Measurements from ENCODE around the gene SMIM33.
"Not testable (repeated sequence)": the region's sequence is repeated elsewhere in the genome, so short reads cannot be mapped to it uniquely, and the experiment has no call there.

Gene SMIM33

DNA sequence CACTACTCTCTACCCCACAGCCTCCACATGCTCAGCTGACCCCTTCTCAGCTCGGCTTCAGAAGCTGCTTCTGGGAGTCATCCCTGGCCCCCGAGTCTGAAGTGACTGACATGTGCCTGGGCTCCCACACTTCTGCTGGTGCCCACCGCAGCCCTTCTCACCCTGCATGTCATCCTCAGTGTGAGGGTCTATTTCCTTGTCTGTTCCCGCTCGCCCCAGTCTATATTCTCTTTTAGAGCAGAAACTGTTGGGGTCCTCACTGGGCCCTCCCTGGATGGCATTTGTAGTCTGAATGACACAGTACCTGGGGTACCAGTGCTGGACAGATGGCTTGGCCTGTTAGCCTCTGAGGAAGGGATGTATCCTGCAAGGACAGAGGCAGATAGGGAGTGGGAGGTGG lies 13.6 kb upstream of the SMIM33 start:
- DNase-seq (ENCODE audit: low read depth) = no peak

DNA sequence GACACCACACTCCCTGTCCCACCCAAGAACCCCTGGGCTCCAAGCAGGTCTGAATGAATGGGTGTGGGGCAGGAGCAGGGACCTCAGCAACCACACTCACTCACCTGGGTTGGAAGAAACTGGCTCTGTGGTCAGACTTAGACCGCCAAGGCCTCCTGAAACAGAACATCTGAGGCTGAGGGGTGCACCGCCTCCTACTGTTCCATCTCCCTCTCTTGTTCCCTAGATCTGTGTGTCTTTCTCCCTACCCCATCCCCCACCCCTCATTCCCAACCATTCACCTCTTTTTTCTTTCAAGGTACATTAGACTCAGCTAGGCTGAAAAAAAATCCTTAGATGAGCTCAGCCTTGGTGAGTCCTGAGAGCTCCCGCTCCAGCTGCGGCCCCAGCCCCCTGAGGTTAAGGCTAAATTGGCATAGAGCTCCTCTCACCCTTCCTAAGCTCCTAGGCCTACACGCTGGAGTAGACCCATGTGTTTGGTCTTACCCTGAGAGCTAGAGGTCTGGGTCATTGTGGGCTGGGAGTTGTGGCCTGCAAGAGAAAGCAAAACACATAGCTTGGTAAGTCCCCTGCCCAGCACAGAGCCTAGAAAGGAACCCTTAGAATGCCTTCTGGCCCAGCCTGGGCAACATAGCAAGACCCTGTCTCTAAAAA lies 13.0 kb upstream of the SMIM33 start:
- no peak for DNase-seq (ENCODE audit: low read depth)

DNA sequence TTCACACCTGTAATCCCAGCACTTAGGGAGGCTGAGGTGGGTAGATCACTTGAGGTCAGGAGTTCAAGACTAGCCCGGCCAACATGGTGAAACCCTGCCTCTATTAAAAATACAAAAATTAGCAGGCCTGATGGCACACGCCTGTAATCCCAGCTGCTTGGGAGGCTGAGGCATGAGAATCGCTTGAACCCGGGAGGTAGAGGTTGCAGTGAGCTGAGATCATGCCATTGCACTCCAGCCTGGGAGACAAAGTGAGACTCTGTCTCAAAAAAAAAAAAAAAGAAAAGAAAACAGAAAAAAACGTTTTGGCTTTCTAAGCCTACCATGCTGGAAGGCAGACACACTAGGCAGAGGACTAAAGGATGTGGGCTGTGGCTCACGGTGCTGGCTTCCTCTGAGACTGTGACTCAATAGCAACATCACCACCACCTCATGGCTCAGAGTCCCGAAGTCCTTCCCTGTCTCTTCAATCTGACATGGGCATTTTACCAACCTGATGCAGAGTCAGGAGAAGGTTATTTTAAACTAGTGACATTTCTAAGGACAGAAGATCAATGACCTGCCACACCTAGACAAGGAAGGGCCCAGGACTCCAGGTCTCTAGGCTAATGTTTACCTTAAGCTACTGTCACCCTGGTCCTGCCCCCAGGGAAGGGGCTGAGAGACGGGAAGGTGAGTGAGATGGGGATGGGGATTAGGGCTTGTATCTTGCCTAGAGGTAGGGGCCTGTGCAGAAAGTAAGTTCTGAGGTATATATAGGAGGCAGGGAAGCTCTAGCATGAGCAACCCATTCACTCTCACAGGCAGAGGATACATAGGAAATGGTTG lies 12.0 kb upstream of the SMIM33 start:
- DNase-seq (ENCODE audit: low read depth) = no peak

DNA sequence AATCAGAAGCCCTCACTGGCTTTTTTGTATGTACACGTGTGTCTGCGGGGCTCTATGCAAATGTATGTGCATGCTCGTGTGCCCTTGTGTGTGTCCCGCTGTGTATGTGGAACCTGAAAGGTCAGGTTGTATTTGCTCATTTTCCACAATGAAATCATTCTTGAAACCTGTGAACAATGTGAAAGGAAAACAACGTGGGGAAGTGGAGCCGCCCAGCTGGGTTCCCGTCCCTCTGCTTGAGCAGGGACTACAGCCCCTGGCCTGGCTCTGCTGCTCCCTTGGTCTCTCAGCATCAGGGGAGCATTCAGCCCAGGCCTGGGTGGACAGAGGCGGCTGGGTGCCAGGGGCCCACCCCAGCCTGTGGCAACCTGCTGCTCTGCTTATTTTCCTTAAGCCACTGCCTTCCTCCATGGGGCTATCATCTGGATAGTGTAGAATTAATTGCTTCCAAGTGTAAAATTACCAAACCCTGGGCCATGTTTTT lies 11.3 kb upstream of the SMIM33 start:
- DNase-seq (ENCODE audit: low read depth) = no peak

DNA sequence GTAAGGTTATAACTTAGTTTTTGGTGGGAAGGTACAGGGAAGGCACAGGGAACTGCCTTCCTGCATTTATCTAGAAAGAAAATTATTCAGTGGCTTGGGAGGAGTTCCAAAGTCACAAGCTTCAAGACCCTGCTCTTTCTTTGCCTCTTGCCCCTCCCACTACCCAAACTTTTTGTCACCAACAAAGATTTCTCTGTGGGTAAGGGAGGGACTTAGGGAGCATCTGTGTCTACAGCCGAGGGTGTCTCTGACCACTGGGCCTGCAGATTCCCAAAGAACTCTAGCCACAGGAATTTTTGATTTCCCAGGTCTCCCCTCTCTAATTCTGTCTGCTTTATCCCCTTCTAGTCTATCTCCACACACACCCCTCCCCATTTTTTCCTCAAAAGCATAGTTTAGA lies 10.3 kb upstream of the SMIM33 start:
- DNase-seq (ENCODE audit: low read depth) = no peak

DNA sequence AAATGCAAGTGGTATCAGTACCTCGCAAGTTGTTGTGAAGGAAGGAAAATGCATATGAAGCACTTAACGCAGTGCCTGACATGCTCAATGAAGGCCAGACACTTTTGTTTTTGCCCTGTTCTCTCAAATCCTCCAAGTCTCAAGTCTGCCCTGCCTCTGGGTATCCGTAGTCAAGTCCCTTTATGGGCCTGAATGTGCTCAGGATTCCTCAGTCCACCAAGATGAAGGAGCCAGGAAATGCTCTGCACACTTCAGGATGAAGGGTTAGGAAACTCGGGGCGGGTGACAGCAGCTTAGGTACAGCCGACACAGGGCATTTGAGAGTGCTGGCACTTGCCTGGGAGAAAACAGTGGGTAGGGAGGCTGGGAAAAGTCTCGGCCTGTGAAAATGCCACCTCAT lies 9.6 kb upstream of the SMIM33 start:
- DNase-seq (ENCODE audit: low read depth) = no peak

DNA sequence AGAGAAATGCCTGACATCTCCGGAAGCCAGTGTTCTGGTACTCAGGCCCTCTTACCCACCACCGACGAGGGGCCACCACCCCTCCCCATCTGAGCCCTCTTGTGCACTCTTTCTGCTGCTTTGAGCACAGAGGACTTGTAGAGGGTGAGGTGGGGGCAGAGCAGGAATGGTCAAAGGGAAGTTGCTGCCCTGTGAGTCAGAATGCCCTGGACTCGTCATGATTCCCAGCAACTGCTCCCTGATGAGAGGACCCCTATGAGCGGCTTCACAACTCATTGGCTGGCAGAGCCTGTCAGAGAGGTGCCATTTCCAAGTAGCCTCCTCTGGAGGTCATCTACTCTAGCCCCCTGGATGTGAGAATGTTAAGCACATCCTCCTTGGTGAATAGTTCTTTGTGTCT lies 9.1 kb upstream of the SMIM33 start:
- no peak for DNase-seq (ENCODE audit: low read depth)

DNA sequence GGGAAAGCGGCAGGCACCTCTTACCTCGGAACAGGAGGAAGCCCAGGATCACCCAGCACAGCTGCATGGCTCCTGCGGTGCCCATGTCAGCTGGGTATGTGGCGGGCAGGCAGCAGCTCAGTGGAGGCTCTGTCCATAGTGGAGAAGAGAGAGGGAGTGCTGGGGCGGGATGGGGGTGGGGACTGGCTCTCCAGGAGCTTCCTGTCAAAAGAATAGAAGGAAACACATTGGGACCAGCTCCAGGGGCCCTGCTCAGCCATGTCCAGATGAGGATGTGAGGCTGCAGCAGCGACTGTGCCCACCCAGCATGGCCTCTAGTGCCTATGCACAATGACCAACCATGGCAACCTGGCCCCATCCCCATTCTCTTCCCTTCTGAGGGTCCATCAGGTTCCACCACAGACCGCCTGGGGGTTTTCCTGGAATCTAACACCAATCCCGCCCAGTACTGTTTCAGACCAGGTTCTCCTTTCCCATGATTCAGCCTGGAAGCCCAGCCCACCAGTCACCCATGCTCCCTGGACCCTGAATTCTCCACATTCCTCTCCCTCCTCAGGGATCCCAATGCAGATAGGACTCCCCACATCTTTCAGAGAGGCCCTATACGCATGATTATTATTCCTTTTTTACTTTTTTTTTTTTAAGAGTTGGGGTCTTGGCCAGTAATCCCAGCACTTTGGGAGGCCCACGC lies 8.1 kb upstream of the SMIM33 start, which contains the start of gene ECSCR:
ECSCR (minus strand) TSS at position 158 of the 691 bp plus-strand sequence; CDS start at position 85, 73 bp downstream.
- no peak for DNase-seq (ENCODE audit: low read depth)

DNA sequence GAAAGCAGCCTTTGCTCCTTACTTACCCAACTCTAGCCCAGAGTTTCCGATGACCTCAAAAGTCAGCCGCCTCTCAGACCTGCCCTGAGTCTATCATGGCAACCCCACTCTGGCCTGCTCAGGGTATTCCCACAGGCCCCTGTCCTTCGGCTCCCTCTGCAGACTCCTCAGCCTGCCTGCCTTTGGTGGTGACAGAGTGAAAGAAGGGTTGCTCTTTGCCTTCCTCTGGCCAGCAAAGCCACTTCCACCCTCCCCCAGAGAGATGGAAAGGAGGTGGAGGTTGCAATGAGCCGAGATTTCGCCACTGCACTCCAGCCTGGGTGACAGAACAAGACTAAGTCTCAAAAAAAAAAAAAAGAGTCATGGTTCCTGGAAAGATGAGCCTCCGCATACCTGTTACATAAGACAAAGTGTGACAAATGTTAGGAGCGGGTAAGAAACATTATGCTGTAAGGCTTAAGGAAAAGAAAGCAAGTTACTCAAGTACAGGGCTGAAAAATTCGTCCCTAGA lies 2.3 kb upstream of the SMIM33 start:
- DNase-seq (ENCODE audit: low read depth) = no peak

DNA sequence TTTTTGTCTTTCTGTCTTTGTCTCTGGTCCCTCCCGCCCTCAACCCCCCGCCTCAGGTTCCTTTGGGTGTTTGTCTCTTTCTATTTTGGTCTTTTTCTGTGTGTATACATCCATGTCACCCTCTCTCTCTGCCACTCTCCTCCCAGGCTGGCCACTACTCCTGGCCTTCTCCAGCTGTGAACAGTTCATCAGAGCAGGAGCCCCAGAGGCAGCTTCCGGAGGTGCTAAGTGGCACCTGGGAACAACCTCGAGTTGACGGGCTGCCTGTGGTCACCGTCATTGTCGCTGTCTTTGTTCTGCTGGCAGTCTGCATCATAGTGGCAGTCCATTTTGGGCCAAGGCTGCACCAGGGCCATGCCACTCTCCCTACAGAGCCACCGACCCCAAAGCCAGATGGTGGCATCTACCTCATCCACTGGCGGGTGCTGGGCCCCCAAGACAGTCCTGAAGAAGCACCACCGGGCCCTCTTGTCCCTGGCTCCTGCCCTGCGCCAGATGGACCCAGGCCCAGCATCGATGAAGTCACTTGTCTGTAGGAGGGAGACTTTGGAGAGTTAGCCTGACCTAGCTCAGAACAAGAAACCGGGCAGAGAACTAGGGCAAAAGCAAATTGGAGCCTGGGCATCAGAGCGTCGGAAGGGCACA lies 1.7 kb downstream of the SMIM33 start:
- no peak for DNase-seq (ENCODE audit: low read depth)

DNA sequence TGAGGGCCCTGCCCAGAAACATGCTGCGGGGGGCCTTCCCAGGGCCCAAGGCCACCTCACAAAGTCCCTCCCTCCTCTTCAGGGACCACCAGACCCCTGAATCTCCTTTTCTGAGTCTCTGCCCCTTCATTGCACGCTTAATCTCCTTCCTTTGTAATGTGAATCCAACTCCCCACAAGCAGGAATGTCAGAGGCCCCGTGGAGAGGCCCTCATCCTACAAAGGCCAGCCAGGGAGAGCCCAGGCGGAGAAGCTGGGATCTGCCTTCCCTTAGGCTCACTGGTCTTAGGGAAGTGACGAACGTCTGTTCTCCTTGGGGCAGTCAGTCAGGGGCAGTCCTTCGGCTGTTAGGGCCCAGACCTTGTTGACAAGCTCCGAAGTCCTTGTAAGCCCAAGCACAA lies 2.3 kb downstream of the SMIM33 start:
- DNase-seq (ENCODE audit: low read depth) = no peak

DNA sequence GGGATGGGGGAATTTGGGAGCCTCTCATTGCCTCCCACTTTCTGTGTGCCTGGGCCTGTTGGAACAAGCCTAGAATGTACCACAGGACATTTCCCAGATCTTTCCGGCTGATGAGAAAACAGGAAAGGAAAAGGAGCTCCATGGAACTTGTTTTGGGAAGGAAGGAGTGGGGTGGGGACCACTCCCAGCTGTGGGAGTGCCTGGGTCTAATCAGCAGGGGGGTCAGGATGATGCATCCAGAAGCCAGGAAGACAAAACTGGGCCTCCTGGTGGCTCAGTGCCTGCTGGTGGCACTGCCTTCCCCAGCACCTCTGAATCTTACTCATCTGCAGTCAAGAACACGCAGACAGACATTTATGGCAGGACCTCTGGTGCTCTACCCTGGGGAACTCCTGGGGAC lies 2.8 kb downstream of the SMIM33 start:
- no peak for DNase-seq (ENCODE audit: low read depth)

DNA sequence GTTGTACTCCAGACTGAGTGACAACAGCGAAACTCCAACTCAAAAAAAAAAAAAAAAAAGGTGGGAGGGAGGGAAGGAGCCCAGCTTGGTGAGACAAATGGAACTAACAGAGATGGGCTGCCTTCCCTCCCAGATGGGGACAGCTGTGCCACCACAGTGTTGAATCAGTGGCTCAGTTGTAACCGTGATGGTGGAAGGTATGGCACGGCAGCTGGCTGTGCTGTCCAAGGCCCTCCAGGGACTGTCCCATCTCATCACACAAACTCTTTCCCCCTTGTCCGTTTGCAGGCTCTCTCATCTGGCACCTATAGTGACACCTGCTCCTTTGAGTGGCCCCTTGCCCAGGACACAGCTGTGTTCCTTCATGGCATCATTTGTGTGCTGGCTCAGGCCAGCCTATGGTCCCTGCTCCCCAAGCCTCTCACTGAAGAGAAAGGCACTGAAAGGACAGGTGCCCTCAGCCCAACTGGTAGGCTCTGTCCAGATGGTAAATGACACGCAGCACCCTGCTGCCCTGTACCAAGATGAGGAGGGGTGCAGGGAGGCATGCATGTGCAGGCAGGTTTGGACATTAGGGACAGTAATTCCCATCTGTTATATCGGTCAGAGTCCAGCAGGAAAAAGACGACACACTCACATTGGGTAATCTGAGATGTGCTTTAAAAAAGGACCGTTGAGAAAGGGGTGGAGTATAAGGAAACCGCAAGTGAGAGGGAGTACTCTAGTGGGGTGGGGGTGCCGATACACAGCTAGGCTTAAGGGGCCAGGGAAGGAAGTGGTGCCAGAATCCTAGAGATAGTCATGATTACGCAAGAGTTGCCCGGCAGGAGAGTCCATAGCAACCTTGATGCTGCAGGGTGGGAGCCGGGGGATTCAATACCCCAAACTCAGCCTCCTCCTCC lies 4.3 kb downstream of the SMIM33 start:
- DNase-seq (ENCODE audit: low read depth) = no peak

DNA sequence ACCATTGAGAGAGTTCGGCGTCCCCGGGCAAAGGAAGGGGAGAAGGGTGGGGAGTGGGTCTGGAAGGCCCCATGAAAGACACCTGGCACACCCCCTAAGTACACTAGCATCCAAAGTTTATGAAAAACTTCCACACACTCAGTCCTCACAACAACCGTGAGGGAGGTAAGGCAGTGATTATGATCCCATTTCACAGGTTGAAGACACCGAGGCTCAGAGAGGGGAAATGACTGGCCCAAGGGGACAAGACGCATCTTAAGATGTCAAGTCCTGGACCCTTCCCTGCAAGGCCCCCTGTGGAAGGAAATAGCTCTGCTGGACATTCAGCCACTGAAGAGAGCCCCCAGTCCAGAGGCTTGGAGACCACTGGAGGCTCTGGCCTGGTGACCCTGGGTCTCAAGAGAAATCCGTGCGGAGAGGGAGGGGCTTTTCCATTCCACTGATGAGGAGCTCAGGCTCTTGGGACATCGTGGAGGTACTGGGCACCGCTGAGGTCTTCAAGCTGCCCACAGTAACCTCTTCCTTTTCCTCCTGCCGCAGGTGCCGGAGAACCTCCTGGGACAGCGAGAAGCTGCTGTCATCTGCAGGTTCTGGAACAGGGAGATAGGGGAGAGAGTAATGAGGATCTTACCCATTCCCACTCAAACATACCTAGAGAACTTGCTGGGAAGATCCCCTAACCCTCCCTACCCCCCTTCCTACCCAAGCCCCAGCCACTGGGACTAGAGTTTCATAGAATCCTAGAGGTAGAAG lies 5.2 kb downstream of the SMIM33 start:
- no peak for DNase-seq (ENCODE audit: low read depth)

DNA sequence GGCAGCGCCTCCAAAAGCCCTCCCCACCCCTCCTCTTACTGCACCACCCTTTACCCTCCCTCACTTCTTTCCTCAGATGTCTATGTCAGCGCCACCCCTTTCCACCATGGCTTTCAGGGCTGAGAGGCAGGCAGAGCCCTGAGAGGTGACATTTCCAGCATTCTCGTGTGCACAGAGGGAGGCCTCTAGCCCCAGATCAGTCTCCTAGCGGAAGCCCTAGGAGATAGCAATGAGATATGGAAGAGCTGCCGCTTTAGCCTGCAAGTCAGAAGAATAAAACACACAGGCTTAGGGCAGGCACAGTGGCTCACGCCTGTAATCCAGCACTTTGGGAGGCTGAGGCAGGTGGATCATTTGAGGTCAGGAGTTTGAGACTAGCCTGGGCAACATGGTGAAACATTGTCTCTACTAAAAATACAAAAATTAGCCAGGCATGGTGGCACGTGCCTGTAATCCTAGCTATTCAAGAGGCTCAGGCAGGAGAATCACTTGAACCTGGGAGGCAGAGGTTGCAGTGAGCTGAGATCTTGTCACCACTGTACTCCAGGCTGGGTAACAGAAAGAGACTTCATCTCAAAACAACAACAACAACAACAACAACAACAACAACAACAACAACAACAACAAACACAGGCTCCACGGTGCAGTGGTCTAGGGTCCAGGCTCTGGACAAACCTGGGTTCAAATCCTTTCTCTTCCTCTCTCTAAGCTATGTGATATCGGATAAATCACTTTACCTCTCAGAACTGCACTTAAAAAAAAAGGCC lies 8.0 kb downstream of the SMIM33 start:
- not testable (repeated sequence) for DNase-seq (ENCODE audit: low read depth)

DNA sequence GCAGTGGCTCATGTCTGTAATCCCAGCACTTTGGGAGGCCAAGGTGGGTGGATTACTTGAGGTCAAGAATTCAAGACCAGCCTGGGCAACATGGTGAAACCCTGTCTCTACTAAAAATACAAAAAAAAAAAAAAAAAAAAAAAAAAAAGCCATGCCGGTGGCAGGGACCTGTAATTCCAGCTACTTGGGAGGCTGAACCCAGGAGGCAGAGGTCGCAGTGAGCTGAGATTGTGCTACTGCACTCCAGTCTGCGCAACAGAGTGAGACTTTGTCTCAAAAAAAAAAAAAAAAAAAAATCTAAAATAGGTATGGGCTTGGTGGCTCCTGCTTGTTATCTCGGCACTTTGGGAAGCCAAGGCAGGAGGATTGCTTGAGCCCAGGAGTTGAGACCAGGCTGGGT lies 8.9 kb downstream of the SMIM33 start:
- DNase-seq (ENCODE audit: low read depth) = not testable (repeated sequence)

DNA sequence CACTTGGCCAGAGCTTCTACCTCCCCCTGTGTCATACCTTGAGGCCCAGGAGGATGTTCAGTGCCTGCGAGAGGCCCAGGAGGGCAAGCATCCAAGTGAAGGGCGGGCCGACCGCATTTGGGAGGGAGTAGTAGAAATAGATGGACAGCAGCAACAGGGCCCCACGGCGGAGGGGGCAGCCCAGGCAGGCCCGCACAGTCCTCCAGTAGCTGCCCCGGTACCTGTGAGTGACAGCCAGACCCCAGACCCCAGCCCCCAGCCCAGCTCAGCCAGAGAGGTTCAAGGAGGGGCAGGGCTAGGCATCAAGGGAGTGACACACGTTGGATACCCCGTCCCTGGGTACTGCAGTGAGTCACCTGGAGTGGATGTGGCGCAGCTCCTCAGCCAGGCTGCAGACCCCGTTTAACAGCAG lies 10.3 kb downstream of the SMIM33 start:
- no peak for DNase-seq (ENCODE audit: low read depth)

DNA sequence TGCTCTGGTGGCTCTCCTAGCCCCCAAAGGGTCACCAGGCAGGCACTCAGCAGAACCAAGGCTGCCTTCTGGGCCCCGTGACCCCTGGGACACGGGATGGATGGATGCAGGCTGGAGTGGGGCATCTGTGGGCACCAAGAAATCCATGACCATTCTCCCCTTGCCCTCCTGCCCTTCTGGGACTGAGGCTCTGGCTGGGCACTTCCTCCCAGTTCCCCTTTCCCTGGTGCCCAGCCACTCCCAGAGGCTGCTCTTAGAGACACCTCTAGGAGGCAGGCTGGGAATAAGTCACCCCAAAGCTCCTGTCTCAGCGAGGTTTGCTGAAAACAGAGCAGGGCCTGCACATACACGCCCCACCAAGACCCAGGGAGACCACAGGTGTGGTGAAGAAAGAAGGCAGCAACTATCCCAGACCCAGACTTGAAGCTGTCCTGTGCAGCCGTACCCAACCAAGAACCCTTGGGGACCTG lies 10.8 kb downstream of the SMIM33 start:
- no peak for DNase-seq (ENCODE audit: low read depth)

Data from stimulated activated CD8-positive, alpha-beta memory T cell treated with anti-CD3 and anti-CD28 coated beads, Interleukin-15, amount 100 ng/mL, for 24 hours (primary cell).